ENCODE results near the gene UFSP2.

UFSP2 gene

DNA sequence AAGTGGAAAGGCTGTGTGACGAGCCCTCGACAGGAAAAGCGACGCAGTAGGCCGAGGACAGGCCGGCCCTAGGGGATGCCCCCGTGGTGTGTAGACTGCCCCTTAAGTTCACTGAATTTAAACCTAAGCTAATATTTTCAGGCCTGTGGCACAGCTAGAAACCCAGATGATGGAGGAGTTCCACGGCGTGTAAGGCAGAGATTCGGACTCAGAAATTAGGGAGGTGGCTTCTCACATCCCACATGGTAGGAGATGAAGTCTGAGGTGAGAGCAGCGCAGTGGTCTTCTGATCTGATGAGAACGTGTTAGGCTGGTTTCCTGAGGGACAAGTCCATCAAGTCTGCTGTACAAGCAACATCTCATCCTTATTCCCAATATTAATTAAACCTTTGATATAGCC lies 37.8 kb downstream of the UFSP2 start:
- H3K27me3 ChIP-seq (ENCODE audit: insufficient read depth, poor library complexity, severe bottlenecking) = peaks cover 11% of the 10 kb centered on the region
- TF ChIP-seq, protein P1, sequence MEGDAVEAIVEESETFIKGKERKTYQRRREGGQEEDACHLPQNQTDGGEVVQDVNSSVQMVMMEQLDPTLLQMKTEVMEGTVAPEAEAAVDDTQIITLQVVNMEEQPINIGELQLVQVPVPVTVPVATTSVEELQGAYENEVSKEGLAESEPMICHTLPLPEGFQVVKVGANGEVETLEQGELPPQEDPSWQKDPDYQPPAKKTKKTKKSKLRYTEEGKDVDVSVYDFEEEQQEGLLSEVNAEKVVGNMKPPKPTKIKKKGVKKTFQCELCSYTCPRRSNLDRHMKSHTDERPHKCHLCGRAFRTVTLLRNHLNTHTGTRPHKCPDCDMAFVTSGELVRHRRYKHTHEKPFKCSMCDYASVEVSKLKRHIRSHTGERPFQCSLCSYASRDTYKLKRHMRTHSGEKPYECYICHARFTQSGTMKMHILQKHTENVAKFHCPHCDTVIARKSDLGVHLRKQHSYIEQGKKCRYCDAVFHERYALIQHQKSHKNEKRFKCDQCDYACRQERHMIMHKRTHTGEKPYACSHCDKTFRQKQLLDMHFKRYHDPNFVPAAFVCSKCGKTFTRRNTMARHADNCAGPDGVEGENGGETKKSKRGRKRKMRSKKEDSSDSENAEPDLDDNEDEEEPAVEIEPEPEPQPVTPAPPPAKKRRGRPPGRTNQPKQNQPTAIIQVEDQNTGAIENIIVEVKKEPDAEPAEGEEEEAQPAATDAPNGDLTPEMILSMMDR (IDR thresholded peaks at IDR 0.05; ENCODE audit: insufficient read depth, low read length) = no peak
- TF ChIP-seq SPI1 (IDR thresholded peaks at IDR 0.05; ENCODE audit: borderline replicate concordance, low read depth) (no peak), GABPA (IDR thresholded peaks at IDR 0.05; ENCODE audit: low read depth) (no peak), POLR2AphosphoS5 (IDR thresholded peaks at IDR 0.05; ENCODE audit: low read depth) (no peak)
- TF ChIP-seq, protein P2, sequence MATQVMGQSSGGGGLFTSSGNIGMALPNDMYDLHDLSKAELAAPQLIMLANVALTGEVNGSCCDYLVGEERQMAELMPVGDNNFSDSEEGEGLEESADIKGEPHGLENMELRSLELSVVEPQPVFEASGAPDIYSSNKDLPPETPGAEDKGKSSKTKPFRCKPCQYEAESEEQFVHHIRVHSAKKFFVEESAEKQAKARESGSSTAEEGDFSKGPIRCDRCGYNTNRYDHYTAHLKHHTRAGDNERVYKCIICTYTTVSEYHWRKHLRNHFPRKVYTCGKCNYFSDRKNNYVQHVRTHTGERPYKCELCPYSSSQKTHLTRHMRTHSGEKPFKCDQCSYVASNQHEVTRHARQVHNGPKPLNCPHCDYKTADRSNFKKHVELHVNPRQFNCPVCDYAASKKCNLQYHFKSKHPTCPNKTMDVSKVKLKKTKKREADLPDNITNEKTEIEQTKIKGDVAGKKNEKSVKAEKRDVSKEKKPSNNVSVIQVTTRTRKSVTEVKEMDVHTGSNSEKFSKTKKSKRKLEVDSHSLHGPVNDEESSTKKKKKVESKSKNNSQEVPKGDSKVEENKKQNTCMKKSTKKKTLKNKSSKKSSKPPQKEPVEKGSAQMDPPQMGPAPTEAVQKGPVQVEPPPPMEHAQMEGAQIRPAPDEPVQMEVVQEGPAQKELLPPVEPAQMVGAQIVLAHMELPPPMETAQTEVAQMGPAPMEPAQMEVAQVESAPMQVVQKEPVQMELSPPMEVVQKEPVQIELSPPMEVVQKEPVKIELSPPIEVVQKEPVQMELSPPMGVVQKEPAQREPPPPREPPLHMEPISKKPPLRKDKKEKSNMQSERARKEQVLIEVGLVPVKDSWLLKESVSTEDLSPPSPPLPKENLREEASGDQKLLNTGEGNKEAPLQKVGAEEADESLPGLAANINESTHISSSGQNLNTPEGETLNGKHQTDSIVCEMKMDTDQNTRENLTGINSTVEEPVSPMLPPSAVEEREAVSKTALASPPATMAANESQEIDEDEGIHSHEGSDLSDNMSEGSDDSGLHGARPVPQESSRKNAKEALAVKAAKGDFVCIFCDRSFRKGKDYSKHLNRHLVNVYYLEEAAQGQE (IDR thresholded peaks at IDR 0.05; ENCODE audit: insufficient replicate concordance, low read depth) = no peak
- no peak overlapping the region for H3K4me3 ChIP-seq (replicated peaks; ENCODE audit: insufficient read depth, low read length)
- no peak overlapping the region for H3K27ac ChIP-seq (replicated peaks)
- DNase-seq (ENCODE audit: low read depth in 1 of 2, low spot score in 1 of 2) = no peak

DNA sequence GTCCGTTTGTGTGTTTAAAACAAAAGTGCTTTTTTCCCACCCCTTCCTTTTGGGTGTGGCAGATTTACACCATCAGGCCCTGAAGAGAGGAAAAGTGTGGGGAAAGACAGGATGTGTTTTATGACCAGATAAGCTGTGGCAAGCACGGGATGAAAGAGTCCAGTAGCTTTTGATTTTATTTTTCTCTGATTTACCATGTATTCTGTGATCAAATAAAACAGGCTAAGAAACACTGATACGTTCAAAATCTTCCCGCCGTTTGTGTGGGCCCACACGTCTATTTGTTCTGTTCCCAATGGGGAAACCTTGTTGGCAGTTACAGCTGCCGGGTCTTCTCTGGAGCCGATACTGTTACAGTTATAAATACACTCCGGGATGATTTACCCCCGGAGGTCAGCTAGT lies 40.8 kb downstream of the UFSP2 start:
- Histone ChIP-seq H3K4me3 (replicated peaks; ENCODE audit: insufficient read depth, low read length) (no peak overlapping the region), H3K27ac (replicated peaks) (no peak overlapping the region), H3K27me3 (ENCODE audit: insufficient read depth, poor library complexity, severe bottlenecking) (peaks cover 11% of the 10 kb centered on the region)
- TF ChIP-seq, protein P1 (IDR thresholded peaks at IDR 0.05; ENCODE audit: insufficient read depth, low read length) = no peak
- TF ChIP-seq POLR2AphosphoS5 (IDR thresholded peaks at IDR 0.05; ENCODE audit: low read depth) (no peak), SPI1 (IDR thresholded peaks at IDR 0.05; ENCODE audit: borderline replicate concordance, low read depth) (no peak), GABPA (IDR thresholded peaks at IDR 0.05; ENCODE audit: low read depth) (no peak)
- TF ChIP-seq, protein P2 (IDR thresholded peaks at IDR 0.05; ENCODE audit: insufficient replicate concordance, low read depth) = no peak
- no peak for DNase-seq (ENCODE audit: low read depth in 1 of 2, low spot score in 1 of 2)

DNA sequence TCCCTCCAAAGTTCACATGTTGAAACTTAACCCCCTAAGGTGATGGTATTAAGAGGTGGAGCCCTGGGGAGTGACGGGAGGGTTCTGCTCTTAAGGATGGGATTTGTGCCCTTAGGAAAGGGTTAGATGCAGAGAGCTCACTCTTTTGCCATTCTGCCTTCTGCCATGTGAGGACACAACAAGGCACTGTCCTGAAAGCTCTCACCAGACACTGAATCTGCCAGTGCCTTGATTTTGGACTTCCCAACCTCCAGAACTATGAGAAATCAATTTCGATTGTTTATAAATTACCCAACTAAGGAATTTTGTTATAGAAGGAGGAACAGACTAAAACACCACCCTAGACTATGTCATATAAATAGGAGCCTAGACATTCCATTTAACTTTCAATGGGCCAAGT lies 41.7 kb downstream of the UFSP2 start:
- TF ChIP-seq SPI1 (IDR thresholded peaks at IDR 0.05; ENCODE audit: borderline replicate concordance, low read depth) = no peak
- TF ChIP-seq, protein P2 (IDR thresholded peaks at IDR 0.05; ENCODE audit: insufficient replicate concordance, low read depth) = no peak
- TF ChIP-seq GABPA (IDR thresholded peaks at IDR 0.05; ENCODE audit: low read depth) = no peak
- no peak for TF ChIP-seq POLR2AphosphoS5 (IDR thresholded peaks at IDR 0.05; ENCODE audit: low read depth)
- TF ChIP-seq, protein P1 (IDR thresholded peaks at IDR 0.05; ENCODE audit: insufficient read depth, low read length) = no peak

More for the DNA sequence above, 41.7 kb downstream of the UFSP2 start:
- H3K27me3 ChIP-seq (ENCODE audit: insufficient read depth, poor library complexity, severe bottlenecking) = peaks cover 11% of the 10 kb centered on the region
- DNase-seq (ENCODE audit: low read depth in 1 of 2, low spot score in 1 of 2) = no peak
- no peak overlapping the region for H3K4me3 ChIP-seq (replicated peaks; ENCODE audit: insufficient read depth, low read length)
- no peak overlapping the region for H3K27ac ChIP-seq (replicated peaks)
